ENCODE data around the gene TMEM247. TPM values are rescaled to one million over a fixed set of nuclear protein-coding genes. Genes with fewer than 3 reads are reported as not detected.

Gene TMEM247
- total RNA-seq, 1 experiment from 2014 or later = not detected

GRCh38 chr2:46505472-46505783 is 26.1 kb downstream of the TMEM247 start:
- no peak overlapping the region for H3K4me3 ChIP-seq (ENCODE audit: low read depth, low read length)
- H3K36me3 ChIP-seq (ENCODE audit: control insufficient read depth, insufficient read depth, low read length) = no peaks in the 10 kb centered on the region
- peaks cover 6% of the 10 kb centered on the region for H3K4me1 Mint-ChIP-seq (ENCODE audit: low read depth, unreplicated experiment)
- POLR2A ChIA-PET = no interaction called here
- no peaks in the 10 kb centered on the region for H3K9me3 Mint-ChIP-seq (ENCODE audit: unreplicated experiment)
- H3K27me3 ChIP-seq (replicated peaks; ENCODE audit: control insufficient read depth, insufficient read depth, low read length) = no peaks in the 10 kb centered on the region
- peaks cover 8% of the 10 kb centered on the region for H3K4me1 ChIP-seq
- DNase-seq = no peak
- TF ChIP-seq CTCF (IDR thresholded peaks at IDR 0.05; ENCODE audit: insufficient read depth in 1 of 2, low read depth in 1 of 2, low read length in 1 of 2, severe bottlenecking in 1 of 2, unreplicated experiment in 1 of 2) = no peak
- no peaks in the 10 kb centered on the region for H3K9me3 ChIP-seq
- H3K27ac Mint-ChIP-seq (ENCODE audit: unreplicated experiment) = no peak overlapping the region
- no peaks in the 10 kb centered on the region for H3K36me3 Mint-ChIP-seq (ENCODE audit: insufficient read depth, unreplicated experiment)
- no peak overlapping the region for H3K4me3 Mint-ChIP-seq (ENCODE audit: unreplicated experiment)
- intact Hi-C loops (cut with micrococcal nuclease; ENCODE audit: unreplicated experiment) = no loop called here
- CTCF ChIA-PET = interaction anchor here (0.7 kb wide), 1 partner anchor 17 kb away, joined by 3 read pairs; no protein-coding TSS in a partner anchor
- no TSS peak for BruUV-seq (replicated peaks)
- H3K27me3 Mint-ChIP-seq (ENCODE audit: insufficient read depth, unreplicated experiment) = peaks cover 2% of the 10 kb centered on the region

GRCh38 chr2:46506131-46506706 is 26.9 kb downstream of the TMEM247 start:
- no peak overlapping the region for H3K4me3 Mint-ChIP-seq (ENCODE audit: unreplicated experiment)

GRCh38 chr2:46508312-46508711 is 28.9 kb downstream of the TMEM247 start:
- no peak for TF ChIP-seq CTCF (IDR thresholded peaks at IDR 0.05; ENCODE audit: insufficient read depth in 1 of 2, low read depth in 1 of 2, low read length in 1 of 2, severe bottlenecking in 1 of 2, unreplicated experiment in 1 of 2)
- ChIA-PET CTCF (no interaction called here), POLR2A (no interaction called here)
- no peak for DNase-seq
- Mint-ChIP-seq H3K9me3 (ENCODE audit: unreplicated experiment) (no peaks in the 10 kb centered on the region), H3K36me3 (ENCODE audit: insufficient read depth, unreplicated experiment) (no peaks in the 10 kb centered on the region), H3K4me3 (ENCODE audit: unreplicated experiment) (no peak overlapping the region), H3K27ac (ENCODE audit: unreplicated experiment) (no peak overlapping the region), H3K27me3 (ENCODE audit: insufficient read depth, unreplicated experiment) (peaks cover 7% of the 10 kb centered on the region), H3K4me1 (ENCODE audit: low read depth, unreplicated experiment) (no peaks in the 10 kb centered on the region)
- Histone ChIP-seq H3K4me3 (ENCODE audit: low read depth, low read length) (no peak overlapping the region), H3K4me1 (no peaks in the 10 kb centered on the region), H3K9me3 (no peaks in the 10 kb centered on the region), H3K36me3 (ENCODE audit: control insufficient read depth, insufficient read depth, low read length) (no peaks in the 10 kb centered on the region), H3K27me3 (replicated peaks; ENCODE audit: control insufficient read depth, insufficient read depth, low read length) (no peaks in the 10 kb centered on the region)
- BruUV-seq (replicated peaks) = no TSS peak
- intact Hi-C loops (cut with micrococcal nuclease; ENCODE audit: unreplicated experiment) = no loop called here

More at GRCh38 chr2:46506131-46506706, 26.9 kb downstream of the TMEM247 start:
- peaks cover 2% of the 10 kb centered on the region for H3K27me3 Mint-ChIP-seq (ENCODE audit: insufficient read depth, unreplicated experiment)
- no TSS peak for BruUV-seq (replicated peaks)
- Histone ChIP-seq H3K9me3 (no peaks in the 10 kb centered on the region), H3K27me3 (replicated peaks; ENCODE audit: control insufficient read depth, insufficient read depth, low read length) (no peaks in the 10 kb centered on the region), H3K4me1 (peaks cover 8% of the 10 kb centered on the region), H3K4me3 (ENCODE audit: low read depth, low read length) (no peak overlapping the region), H3K36me3 (ENCODE audit: control insufficient read depth, insufficient read depth, low read length) (no peaks in the 10 kb centered on the region)
- no peak for TF ChIP-seq CTCF (IDR thresholded peaks at IDR 0.05; ENCODE audit: insufficient read depth in 1 of 2, low read depth in 1 of 2, low read length in 1 of 2, severe bottlenecking in 1 of 2, unreplicated experiment in 1 of 2)
- DNase-seq = no peak
- no peaks in the 10 kb centered on the region for H3K36me3 Mint-ChIP-seq (ENCODE audit: insufficient read depth, unreplicated experiment)
- CTCF ChIA-PET = no interaction called here
- intact Hi-C loops (cut with micrococcal nuclease; ENCODE audit: unreplicated experiment) = no loop called here
- H3K27ac Mint-ChIP-seq (ENCODE audit: unreplicated experiment) = no peak overlapping the region
- peaks cover 6% of the 10 kb centered on the region for H3K4me1 Mint-ChIP-seq (ENCODE audit: low read depth, unreplicated experiment)
- no peaks in the 10 kb centered on the region for H3K9me3 Mint-ChIP-seq (ENCODE audit: unreplicated experiment)
- POLR2A ChIA-PET = no interaction called here

Measured in Caco-2 (cell line).